Astrocyte (in vitro differentiated cells and primary cell): Measurements from ENCODE around the gene KAT2B.

Experiments
- EZH2 ChIP-seq: IDR thresholded peaks from 2 replicates; pipeline ENCODE4 v1.6.1; 2012; ENCODE audit warnings: mild to moderate bottlenecking, low read length, inconsistent platforms; ENCODE audit not compliant: insufficient read depth
- TF ChIP-seq, protein P1 (sequence below): IDR thresholded peaks from 2 replicates; pipeline ENCODE4 v1.5.1; 2011; ENCODE audit warnings: low read depth, mild to moderate bottlenecking, inconsistent platforms, low read length, moderate library complexity; ENCODE audit not compliant: insufficient read depth

DNA sequence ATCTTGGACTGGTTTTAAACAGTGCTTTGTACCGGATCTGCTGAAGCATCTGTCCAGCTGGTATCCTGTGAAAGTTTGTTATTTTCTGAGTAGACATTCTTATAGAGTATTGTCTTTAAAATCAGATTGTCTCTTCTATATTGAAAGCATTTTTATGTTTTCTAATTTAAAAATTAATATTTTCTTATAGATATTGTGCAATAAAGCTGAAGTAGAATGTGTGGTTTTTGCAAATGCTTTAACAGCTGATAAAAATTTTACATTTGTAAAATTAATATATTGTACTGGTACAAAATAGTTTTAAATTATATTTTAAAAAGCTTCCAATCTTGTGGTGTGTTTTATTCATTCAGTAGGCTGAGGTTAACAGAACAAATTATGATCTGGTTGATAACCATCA is 113.8 kb downstream of the KAT2B start:
- TF ChIP-seq EZH2, result no peak
- TF ChIP-seq, protein P1, sequence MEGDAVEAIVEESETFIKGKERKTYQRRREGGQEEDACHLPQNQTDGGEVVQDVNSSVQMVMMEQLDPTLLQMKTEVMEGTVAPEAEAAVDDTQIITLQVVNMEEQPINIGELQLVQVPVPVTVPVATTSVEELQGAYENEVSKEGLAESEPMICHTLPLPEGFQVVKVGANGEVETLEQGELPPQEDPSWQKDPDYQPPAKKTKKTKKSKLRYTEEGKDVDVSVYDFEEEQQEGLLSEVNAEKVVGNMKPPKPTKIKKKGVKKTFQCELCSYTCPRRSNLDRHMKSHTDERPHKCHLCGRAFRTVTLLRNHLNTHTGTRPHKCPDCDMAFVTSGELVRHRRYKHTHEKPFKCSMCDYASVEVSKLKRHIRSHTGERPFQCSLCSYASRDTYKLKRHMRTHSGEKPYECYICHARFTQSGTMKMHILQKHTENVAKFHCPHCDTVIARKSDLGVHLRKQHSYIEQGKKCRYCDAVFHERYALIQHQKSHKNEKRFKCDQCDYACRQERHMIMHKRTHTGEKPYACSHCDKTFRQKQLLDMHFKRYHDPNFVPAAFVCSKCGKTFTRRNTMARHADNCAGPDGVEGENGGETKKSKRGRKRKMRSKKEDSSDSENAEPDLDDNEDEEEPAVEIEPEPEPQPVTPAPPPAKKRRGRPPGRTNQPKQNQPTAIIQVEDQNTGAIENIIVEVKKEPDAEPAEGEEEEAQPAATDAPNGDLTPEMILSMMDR, result no peak
